HFFc6 (cell line): ENCODE results near the gene HECTD2. TPM values are rescaled to one million over a fixed set of nuclear protein-coding genes. Genes with fewer than 3 reads are reported as not detected.
"Not testable (repeated sequence)": the region's sequence is repeated elsewhere in the genome, so short reads cannot be mapped to it uniquely, and the experiment has no call there.

Experiments
- DNase-seq: peaks from one replicate; pipeline ENCODE4 v3.0.0-alpha.2; 2018
- H3K27ac Mint-ChIP-seq: 2 replicates; pipeline ENCODE4 v1.8.0; 2020; ENCODE audit warnings: mild to moderate bottlenecking, mixed read lengths
- H3K27me3 Mint-ChIP-seq: 2 replicates; pipeline ENCODE4 v1.8.0; 2021; ENCODE audit warnings: mild to moderate bottlenecking, moderate library complexity, mixed read lengths; ENCODE audit not compliant: insufficient read depth
- H3K36me3 Mint-ChIP-seq: 2 replicates; pipeline ENCODE4 v1.8.0; 2021; ENCODE audit warnings: low read depth, mixed read lengths
- H3K4me1 Mint-ChIP-seq: 2 replicates; pipeline ENCODE4 v1.8.0; 2020; ENCODE audit warnings: low read depth, mixed read lengths
- H3K4me3 Mint-ChIP-seq: 2 replicates; pipeline ENCODE4 v1.8.0; 2020; ENCODE audit warnings: mild to moderate bottlenecking, moderate library complexity, mixed read lengths
- H3K9me3 Mint-ChIP-seq: 2 replicates; pipeline ENCODE4 v1.8.0; 2020; ENCODE audit warnings: mild to moderate bottlenecking, mixed read lengths
- total RNA-seq, 6 experiments: library from RNA; stranded (reverse); fragmentation: NEBNext Ultra II Directional; extraction: Animal tissue kit (Norgen Biotek cat#: 25700); gene quantifications; 2 replicates in 1 of 6; 3 replicates in 5 of 6; pipeline ENCODE4 v1.2.3, GENCODE V29; 2021
- TF ChIP-seq, protein P1 (sequence below): fragments of 200-600 bp; sonication (generic); IDR thresholded peaks from 2 replicates; pipeline ENCODE4 v1.5.0; 2021; ENCODE audit warnings: antibody characterized with exemption, mild to moderate bottlenecking

HECTD2 gene
- total RNA-seq, 6 experiments from 2014 or later, result 4.5 to 6.4 (median 4.9) TPM

DNA sequence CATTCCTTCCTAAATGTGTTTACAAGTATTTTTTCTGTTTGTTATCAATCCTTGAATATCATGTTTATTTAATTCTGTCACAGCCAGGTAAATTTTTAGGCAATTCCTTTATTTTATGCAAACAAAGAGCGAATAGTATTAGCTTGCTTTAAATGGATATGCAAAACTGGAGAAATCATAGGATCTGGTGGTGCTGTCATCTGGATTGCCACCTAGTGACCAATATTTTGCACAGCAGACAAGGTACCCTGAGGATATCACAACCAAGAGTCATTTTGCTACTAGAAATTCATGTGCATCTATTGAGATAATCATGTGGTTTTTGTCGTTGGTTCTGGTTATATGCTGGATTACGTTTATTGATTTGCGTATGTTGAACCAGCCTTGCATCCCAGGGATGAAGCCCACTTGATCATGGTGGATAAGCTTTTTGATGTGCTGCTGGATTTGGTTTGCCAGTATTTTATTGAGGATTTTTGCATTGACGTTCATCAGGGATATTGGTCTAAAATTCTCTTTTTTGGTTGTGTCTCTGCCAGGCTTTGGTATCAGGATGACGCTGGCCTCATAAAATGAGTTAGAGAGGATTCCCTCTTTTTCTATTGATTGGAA lies 40.1 kb upstream of the HECTD2 start:
- Mint-ChIP-seq H3K36me3 (peaks cover 12% of the 10 kb centered on the region), H3K27me3 (peaks cover 10% of the 10 kb centered on the region), H3K9me3 (peaks cover 13% of the 10 kb centered on the region)
- H3K4me1 Mint-ChIP-seq, H3K4me3 Mint-ChIP-seq, H3K27ac Mint-ChIP-seq: not testable (repeated sequence)
- peak; percentile 54 for DNase-seq
- TF ChIP-seq, protein P1, sequence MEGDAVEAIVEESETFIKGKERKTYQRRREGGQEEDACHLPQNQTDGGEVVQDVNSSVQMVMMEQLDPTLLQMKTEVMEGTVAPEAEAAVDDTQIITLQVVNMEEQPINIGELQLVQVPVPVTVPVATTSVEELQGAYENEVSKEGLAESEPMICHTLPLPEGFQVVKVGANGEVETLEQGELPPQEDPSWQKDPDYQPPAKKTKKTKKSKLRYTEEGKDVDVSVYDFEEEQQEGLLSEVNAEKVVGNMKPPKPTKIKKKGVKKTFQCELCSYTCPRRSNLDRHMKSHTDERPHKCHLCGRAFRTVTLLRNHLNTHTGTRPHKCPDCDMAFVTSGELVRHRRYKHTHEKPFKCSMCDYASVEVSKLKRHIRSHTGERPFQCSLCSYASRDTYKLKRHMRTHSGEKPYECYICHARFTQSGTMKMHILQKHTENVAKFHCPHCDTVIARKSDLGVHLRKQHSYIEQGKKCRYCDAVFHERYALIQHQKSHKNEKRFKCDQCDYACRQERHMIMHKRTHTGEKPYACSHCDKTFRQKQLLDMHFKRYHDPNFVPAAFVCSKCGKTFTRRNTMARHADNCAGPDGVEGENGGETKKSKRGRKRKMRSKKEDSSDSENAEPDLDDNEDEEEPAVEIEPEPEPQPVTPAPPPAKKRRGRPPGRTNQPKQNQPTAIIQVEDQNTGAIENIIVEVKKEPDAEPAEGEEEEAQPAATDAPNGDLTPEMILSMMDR, result peak; percentile 78

DNA sequence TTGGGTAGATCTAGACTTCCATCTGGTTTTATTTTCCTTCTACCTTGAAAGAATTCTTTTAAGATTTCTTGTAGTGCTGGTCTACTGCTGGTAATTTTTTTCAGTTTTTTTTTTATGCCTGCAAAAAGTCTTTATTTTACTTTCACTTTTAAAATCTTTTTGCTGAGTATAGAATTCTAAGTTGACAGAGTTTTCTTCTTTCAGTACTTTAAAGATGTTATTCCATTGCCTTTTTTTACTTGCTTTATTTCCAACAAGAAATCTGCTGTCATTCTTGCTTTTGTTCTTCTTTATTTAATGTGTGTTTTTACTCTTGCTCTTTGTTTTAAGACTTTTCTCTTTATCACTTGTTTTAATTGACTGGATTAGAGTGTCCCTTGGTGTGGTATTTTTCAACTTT lies 36.1 kb upstream of the HECTD2 start:
- peaks cover 8% of the 10 kb centered on the region for H3K4me1 Mint-ChIP-seq
- H3K9me3 Mint-ChIP-seq, result peaks cover 21% of the 10 kb centered on the region
- peaks cover 14% of the 10 kb centered on the region for H3K27me3 Mint-ChIP-seq
- no peak for DNase-seq
- H3K36me3 Mint-ChIP-seq, result peaks cover 19% of the 10 kb centered on the region
- TF ChIP-seq, protein P1, result no peak
- no peak overlapping the region for H3K27ac Mint-ChIP-seq
- H3K4me3 Mint-ChIP-seq, result peak overlapping the region; percentile 5; the same call in 1 of the 2 replicates

DNA sequence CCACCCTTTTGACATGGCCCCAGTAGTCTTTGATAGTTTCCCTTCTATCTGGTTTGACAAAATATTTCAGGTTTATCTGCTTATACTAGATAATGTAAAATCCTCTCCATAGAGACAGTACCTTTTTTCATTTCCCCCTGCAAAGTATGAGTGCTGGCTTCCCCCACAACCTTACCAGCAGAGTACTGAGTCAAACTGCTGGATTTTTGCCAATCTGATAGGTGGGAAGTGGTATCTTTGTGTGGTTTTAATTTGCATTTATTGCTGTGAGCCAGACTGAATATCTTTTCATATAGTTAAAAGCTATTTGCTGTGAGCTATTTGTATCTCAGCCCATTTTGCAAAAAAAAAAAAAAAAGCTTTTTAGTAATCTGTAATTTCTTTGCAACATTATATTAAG lies 32.1 kb upstream of the HECTD2 start:
- Mint-ChIP-seq H3K36me3 (peaks cover 19% of the 10 kb centered on the region), H3K9me3 (peaks cover 21% of the 10 kb centered on the region), H3K4me1 (peaks cover 15% of the 10 kb centered on the region), H3K4me3 (no peak overlapping the region), H3K27ac (no peak overlapping the region), H3K27me3 (peaks cover 18% of the 10 kb centered on the region)
- TF ChIP-seq, protein P1, result no peak
- DNase-seq, result no peak

DNA sequence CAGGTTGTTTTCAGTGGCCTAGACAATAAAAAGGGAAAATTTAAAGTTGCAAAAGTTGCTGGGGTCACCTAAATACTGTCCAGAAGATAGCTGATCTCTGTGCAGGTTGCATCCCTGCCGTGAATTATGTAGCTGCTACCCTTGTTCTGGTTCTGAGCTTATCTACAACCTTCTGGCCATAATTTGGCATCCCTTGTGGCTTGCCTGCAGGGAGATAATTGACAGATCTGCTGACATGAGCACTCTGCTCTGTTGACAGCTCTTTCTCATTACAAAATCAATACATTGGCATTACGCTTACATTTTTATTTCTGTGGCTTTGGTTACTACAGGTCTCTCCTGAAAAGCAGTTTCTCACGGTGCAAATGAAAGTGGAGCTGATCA lies 29.3 kb upstream of the HECTD2 start:
- H3K4me1 Mint-ChIP-seq, result peaks cover 17% of the 10 kb centered on the region; the same call in 1 of the 2 replicates
- H3K27ac Mint-ChIP-seq, result no peak overlapping the region
- peaks cover 5% of the 10 kb centered on the region; the same call in 1 of the 2 replicates for H3K9me3 Mint-ChIP-seq
- DNase-seq, result no peak
- TF ChIP-seq, protein P1, result no peak
- peaks cover 28% of the 10 kb centered on the region for H3K27me3 Mint-ChIP-seq
- H3K4me3 Mint-ChIP-seq, result no peak overlapping the region
- peaks cover 5% of the 10 kb centered on the region; the same call in 1 of the 2 replicates for H3K36me3 Mint-ChIP-seq

DNA sequence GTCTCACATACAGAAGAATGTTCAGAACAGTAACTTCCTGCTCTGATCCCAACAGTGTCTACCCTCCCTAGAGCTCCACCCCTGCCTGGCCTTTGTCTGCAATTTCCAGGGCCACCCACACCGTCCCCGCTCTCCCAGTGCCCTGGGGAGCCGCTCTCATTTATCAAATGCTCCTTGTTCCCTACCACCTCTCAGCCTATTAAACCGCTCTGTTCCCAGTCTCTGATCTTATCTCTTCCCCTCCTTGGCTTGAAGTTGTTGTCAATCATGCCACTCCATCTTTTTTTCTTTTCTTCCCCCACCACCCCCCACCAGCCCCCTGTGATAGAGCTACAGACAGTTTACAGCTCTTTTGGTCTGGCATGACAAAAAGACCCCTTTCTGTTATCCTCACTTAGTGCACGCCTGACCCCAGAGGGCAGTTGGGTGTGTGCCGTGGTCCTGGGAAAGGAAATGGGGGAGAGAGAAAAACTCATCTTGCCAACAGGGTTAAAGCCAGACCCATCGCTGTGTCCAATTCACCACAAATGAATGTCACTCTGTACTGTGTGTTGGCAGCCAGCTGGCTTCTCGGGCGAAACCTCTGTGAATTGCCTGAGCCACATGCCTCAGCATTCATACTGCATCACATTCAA lies 28.8 kb upstream of the HECTD2 start:
- DNase-seq, result no peak
- H3K27me3 Mint-ChIP-seq, result peaks cover 29% of the 10 kb centered on the region
- H3K36me3 Mint-ChIP-seq, result peaks cover 5% of the 10 kb centered on the region; the same call in 1 of the 2 replicates
- H3K4me1 Mint-ChIP-seq, result peaks cover 17% of the 10 kb centered on the region; the same call in 1 of the 2 replicates
- H3K9me3 Mint-ChIP-seq, result peaks cover 5% of the 10 kb centered on the region; the same call in 1 of the 2 replicates
- TF ChIP-seq, protein P1, result no peak
- H3K4me3 Mint-ChIP-seq, result no peak overlapping the region
- H3K27ac Mint-ChIP-seq, result no peak overlapping the region
